Measurements from ENCODE around the gene AAR2.

AAR2 gene

DNA sequence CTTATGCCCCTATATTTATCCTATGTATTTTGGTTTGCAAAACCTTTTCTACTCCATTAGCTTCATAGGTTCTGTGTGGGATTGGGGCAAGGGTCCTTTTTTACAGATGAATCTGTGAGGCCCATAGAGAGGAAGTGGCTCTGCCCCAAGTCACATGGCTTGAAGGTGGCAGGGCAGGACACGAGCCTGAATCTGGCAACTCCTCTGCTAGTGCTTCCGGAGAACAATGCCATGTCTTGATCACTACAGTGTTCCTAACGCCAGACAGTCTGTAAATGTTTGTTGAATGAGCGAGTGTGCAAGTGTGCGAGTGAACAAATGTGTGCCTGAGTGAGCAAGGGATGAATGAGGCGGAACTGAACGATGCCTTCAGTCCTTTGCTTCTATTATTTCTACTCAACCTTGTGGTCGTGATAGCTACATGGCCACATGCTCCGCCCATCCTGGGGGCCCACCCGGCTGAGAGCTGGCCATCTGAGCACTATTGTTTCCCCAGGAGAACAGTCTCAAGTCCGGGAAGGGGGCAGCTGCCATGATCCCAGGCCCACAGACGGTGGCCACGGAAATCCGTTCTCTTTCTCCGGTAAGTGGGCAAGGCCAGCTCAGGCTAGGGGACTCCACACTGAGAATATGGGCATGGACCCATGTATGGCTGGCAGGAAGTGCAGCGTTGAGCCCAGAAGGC is 17.8 kb upstream of the AAR2 start:
- no peak for DNase-seq (ENCODE audit: low read depth, low spot score)

DNA sequence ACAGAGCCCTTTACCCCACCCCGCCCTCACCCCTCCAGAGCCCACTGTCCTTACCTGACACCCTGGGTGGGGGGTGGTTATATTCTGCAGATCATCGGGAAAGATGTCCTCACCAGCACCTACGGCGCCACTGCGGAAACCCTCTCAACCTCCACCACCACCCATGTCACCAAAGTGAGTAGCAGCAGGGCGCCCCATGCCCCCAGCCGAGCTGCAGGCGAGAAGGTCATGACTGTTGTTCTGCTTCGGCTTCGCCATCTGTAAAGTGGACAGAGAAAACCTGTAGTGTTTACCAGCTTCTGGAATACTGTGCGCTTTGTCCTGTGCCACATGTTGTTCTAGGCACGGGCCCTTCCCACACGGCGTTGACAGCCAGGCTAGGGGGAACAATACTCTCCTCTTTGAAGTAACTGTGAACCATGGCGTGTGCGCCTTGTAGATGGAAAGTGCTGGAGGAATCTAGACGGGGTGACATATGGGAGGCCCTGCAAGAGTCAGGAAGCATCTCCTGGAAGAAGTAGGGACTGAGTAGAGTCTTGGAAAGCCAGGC is 16.5 kb upstream of the AAR2 start:
- no peak for DNase-seq (ENCODE audit: low read depth, low spot score)

DNA sequence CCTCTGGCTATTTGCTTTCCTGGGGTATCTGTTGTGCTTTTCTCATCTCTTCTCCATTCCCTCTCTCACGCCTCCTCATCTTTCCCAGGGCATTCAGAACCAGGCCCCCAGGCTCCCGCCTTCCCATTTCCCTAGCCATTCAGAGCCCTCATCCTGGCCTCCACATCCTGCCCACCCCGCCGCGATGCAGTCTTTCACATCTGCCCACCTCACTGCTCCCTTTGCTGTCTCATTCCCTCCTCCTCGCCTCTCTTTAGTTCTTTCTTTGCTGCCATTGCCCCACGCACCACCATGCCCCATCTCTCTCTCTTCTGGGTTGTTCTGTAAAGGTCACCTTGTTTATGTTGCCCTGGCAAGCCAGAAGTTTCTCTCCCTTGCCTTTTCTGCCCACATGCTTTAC is 10.6 kb upstream of the AAR2 start:
- DNase-seq (ENCODE audit: low read depth, low spot score): no peak

DNA sequence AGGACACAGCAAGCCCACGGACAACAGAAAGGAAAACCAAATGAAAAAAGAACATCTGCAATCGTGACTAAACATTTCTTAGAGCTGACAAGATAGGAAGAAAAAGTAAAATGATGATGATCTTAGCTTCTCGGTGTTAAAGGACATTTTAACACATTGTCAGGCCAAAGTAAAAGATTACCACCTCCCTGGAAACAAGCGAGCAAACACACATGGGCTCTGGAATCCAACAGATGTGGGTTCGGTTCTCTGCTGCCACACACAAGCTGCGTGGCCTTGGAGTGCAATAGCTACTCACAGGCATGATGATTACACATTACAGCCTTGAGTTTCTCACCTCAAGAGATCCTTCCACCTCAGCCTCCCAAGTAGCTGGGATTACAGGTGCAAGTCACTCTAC is 7.5 kb upstream of the AAR2 start:
- no peak for DNase-seq (ENCODE audit: low read depth, low spot score)

DNA sequence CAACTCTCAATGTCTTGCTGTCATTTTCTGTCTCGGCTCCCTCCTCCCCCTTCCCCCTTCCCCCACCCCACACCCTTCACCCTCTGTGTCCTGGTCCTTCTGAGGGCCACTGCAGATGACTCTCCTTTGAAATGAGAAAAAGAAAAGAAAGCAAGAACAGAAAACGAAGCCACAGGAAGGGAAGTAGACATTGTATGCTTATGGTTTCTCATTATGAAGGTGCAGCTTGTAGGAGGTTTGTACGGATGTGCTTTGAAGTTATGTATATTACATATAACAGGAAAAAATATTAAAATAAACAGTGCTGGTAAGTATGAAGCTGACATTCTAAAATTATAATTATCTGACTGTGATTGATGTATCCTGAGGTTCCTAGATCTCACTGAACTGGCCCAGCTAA is 6.3 kb upstream of the AAR2 start:
- no peak for DNase-seq (ENCODE audit: low read depth, low spot score)

DNA sequence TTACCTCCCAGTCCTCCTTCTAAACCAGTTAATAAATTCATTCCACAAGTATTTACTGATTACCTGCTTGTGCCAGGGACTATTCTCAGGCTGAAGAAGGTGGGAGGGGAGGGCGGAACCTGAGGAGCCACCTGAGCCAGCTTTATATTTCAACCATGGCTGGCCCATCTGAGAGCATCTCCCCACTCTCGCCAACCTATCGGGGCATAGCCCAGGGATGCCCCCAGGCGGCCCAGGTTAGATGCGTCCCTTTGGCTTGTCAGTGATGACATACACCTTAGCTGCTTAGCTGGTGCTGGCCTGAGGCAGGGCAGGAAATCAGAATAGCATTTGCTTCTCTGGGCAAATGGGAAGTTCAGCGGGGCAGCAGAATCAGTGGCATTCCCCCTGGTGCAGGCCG is 4.9 kb upstream of the AAR2 start:
- no peak for DNase-seq (ENCODE audit: low read depth, low spot score)

DNA sequence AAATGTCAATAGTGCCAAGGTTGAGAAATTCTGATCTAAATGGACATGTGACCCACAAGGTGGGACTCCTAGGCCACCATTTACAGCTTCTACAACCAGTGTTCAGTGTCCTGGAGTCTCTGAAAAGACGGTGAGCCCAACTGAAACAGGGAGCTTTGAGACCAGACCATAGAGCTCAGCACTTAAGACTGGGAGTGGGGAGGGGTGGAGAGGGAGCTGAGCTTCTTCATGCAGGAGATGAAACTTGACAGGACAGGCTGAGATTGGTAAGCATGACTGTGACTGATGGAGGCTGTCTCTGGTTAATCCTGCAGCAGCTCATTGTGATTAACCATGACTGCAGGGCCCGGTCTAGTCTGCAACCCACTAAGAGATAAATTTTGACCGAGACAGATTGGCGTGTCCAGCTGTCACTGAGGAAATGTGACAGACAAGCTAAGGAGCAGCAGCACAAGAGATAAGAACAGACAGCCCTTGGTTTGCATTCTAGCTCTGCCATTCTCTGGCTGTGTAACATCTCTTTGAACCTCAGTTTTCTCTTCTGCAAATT is 1.4 kb upstream of the AAR2 start:
- DNase-seq (ENCODE audit: low read depth, low spot score): no peak

DNA sequence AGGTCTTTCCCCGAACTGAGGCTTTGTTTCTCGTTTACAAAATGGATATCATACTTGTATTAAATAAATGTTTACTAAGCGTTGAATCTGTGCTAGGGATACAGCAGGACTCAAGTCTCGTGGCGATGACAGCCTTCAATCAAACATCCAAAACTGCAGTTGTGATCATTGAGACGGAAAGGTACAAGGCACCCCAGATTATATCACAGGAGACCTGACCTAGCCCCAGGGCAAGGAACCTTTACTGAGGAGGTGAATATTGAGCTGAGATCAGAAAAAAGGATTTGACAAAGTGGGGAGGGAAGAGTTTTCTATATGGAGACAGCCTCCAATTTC is 476 bp downstream of the AAR2 start:
- no peak for DNase-seq (ENCODE audit: low read depth, low spot score)

DNA sequence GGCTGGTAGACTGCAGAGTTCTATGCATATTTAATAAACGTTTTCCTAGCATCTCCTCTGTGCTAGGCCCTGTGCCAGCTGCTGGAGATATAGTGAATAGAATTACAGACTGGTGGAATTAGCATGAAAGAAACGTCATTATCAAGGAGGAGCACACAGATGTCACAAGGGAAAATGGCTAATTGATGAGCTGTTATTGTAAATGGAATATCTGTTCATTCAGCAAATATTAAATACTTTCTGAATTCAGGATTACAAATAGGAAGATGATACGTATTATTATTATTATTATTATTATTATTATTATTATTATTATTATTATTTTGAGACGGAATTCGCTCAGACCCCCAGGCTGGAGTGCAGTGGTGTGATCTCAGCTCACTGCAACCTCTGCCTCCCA is 1.2 kb downstream of the AAR2 start:
- no peak for DNase-seq (ENCODE audit: low read depth, low spot score)

DNA sequence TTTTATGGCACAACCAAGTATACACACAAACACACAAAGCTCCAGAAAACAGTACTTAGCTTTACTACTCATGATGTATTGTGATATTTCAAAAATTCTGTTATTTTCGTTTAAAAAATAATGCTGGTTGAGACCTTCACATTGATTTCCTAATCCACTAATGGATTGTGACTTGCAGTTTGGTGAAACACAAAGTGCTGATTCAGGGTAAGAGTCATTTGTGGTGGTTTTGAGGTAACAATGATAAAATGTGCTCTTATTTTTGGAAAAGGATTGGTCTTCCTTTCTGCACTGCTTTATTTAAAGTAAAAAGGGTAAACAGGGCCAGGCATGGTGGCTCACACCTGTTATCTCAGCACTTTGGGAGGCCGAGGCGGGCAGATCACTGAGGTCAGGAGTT is 1.9 kb downstream of the AAR2 start:
- DNase-seq (ENCODE audit: low read depth, low spot score): no peak

DNA sequence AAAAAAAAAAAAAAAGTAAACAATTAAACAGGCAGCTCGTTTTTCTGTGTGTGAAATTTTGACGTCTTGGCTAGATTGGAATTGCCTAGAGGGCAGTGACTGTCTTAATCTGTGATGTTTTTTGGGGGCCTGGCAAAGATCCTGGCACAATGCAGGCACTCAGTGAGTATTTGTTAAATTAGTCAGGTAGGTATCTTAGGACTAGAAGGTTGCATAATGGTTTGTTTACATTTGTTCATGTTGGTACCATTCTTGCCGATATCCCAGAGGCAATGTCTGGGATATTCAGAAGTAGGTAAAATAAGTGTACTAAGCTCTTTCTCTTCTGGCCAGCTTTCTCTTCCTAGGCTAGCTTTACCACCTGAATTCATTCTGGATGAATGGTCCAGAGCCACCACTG is 2.5 kb downstream of the AAR2 start:
- DNase-seq (ENCODE audit: low read depth, low spot score): no peak

DNA sequence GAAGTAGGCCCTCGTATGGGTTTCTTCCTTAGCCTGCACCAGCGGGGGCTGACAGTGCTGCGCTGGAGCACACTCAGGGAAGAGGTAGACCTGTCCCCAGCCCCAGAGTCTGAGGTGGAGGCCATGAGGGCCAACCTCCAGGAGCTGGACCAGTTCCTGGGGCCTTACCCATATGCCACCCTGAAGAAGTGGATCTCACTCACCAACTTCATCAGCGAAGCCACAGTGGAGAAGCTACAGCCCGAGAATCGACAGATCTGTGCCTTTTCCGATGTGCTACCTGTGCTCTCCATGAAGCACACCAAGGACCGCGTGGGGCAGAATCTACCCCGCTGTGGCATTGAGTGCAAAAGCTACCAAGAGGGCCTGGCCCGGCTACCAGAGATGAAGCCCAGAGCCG is 3.8 kb downstream of the AAR2 start:
- no peak for DNase-seq (ENCODE audit: low read depth, low spot score)

DNA sequence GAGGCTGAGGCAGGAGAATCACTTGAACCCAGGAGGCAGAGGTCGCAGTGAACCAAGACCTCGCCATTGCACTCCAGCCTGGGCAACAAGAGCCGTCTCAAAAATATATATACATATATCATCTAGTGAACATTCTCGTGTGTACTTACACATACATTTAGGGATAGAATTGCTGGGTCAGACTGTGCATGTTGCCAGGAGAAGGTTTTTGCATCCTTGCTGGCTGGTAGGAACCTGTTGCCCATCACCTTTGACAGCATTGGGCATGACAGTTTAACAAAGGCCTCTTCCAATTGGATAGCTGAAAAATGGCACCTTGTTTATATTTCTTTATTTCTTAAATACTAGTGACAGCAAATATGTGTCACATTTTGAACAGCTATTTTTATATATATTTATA is 5.4 kb downstream of the AAR2 start:
- no peak for DNase-seq (ENCODE audit: low read depth, low spot score)

DNA sequence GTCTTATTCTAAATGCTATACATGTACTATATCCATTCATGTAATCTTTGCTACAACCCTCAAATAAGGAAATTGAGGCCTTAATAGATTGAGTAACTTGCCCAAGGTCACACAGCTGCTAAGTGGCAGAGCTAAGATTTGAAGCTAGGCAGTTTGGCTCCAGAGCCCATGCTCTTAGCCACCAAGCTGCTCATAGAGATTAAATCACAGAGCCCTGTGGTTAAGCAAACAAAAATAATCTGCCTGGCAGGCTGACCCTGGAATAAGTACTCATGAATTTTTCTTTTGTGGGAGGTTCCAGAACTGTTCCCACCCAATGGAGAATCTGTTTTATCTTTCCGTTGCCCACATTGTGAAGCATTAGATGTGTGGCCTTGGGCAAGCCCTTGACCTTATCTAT is 7.4 kb downstream of the AAR2 start:
- no peak for DNase-seq (ENCODE audit: low read depth, low spot score)

DNA sequence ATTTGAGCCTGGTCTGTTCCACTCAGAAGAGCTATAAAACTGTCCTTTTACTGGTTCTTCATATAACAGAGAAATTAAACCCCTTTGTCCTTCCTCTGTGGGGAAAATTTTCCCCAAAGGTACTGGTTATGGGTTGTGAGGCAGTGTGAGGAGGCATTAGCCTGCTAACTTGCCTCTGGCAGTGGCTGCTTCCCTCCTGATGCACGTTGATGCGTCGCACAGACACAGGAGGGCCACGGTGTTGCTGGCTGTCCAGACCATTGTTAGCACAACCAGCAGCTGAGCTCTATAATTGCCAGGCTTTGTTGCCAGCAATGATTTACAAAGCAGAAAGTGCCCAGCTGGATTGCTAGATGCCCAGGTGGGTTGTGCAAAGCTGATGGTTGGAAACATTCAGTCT is 10.1 kb downstream of the AAR2 start:
- no peak for DNase-seq (ENCODE audit: low read depth, low spot score)

DNA sequence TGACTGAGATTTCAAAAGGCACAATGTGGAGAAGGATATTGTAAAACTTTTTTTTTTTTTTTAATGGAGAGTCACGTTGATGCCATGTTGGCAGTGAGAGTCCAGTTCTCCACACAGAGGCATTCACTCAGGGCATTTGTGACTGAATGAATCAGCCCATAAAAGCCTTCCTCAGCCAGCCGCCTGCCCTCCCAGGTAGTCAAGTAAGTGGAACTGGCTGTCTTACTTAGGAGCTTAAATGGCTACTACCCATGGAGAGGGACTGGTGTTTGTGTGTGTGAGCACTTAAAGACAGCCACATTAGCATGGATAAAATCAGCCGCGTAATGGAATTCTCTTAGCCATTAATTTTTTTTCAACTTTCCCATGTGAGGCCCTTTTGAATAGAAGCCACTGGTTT is 12.6 kb downstream of the AAR2 start:
- no peak for DNase-seq (ENCODE audit: low read depth, low spot score)

DNA sequence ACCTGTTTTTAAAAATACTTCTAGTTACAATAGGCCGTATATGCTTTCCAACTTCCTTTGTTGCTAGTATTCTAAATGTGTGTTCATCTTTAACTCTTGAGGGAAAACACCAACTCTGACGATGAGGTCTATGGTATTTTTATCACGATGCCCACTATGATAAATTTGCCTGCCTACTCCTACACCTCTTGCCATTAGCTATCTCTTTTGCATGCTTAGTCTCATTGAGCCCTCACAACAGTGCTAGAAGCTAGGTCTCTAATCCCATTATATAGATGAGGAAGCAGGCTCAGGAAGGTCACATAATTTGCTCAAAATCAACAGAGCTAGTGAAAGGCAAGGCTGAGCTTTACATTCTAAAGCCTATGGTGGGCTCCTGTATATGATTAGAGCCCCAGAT is 13.2 kb downstream of the AAR2 start:
- DNase-seq (ENCODE audit: low read depth, low spot score): no peak

DNA sequence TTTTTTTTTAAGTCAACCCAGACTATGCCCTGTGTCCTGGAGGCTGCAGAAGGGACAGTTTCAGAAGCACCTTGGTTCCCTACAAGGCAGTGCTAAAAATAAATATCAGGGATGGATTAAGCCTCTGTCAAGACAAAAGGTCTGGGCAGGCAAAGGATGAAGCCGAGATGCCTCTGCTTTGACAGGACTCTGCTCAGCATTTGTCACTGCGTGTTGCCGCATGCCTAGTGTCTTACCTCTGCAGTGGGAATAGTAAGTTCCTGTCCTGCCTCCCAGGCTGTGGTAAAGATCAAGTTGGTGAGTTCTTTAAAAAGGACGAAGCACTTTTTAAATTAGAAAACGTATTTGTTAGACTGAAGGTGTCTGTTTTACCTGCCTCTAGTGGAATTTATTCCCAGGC is 15.1 kb downstream of the AAR2 start:
- no peak for DNase-seq (ENCODE audit: low read depth, low spot score)

DNA sequence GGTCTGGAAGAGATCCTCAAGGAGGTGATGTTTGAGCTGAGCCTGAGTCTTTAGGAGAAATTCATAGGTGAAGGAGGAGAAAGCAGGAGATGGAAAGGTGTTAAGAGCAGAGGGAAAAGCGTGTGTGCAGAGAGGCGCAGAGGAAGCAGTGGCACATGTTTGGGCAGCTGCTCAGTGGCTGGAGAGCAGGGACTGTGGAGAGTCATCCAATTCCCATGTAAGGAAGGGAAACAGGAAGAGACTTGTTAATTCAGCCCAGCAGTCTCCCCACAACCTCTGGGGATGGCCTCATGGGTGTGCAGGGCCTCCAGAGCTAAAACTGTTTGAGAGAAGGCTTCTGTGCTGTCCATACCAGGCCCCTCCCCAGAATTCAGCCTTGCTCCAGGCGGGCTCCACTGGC is 16.2 kb downstream of the AAR2 start:
- no peak for DNase-seq (ENCODE audit: low read depth, low spot score)

DNA sequence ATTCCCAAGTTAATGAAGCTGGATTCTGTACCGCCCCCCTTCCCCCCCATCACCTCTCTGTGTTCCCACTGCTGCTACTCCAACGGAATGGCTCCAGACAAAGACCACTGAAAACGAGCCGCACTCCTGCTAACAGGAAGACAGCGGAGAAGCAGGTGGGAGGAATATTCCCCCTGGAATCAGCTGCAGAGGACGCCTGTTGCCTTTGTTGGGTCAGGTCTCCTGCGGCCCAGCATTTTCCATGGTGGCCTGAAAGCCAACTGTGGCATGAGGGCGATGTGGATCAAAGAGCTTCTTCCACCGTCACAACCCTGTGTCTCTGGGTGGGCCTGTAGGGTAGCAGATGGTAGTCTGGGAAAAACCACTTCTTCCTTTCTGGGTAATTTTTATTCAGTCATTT is 16.8 kb downstream of the AAR2 start:
- DNase-seq (ENCODE audit: low read depth, low spot score): no peak

DNA sequence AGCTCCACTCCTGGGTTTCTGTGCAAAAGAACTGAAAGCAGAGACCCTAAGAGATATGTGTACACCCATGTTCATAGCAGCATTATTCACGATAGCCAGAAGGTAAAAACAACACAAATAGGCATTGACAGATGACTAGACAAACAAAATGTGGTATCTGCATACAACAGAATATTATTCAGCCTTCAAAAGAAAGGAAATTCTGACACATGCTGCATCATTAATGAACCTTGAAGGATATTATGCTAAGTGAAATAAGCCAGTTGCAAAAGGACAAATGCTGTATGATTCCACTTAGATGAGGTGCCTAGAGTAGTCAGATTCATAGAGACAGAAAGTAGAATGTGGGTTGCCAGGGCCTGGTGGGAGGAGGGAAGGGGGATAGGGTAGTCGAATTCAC is 17.8 kb downstream of the AAR2 start:
- DNase-seq (ENCODE audit: low read depth, low spot score): no peak

DNA sequence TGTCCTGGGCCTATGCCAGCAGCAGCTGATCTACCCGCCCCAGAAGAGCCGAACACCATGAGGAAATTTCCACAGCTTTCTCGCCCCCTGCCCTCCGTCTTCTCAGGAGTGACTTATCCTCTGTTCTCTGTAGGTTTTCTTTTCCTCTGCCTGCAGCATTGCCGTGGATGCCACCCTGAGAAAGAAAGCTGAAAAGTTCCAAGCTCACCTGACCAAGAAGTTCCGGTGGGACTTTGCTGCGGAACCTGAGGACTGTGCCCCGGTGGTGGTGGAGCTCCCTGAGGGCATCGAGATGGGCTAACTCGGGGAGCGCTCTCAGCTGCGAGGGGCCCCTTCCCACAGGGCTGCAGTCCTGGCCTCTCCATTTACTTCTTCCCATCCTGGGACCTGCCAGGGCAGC is 19.2 kb downstream of the AAR2 start:
- DNase-seq (ENCODE audit: low read depth, low spot score): no peak

DNA sequence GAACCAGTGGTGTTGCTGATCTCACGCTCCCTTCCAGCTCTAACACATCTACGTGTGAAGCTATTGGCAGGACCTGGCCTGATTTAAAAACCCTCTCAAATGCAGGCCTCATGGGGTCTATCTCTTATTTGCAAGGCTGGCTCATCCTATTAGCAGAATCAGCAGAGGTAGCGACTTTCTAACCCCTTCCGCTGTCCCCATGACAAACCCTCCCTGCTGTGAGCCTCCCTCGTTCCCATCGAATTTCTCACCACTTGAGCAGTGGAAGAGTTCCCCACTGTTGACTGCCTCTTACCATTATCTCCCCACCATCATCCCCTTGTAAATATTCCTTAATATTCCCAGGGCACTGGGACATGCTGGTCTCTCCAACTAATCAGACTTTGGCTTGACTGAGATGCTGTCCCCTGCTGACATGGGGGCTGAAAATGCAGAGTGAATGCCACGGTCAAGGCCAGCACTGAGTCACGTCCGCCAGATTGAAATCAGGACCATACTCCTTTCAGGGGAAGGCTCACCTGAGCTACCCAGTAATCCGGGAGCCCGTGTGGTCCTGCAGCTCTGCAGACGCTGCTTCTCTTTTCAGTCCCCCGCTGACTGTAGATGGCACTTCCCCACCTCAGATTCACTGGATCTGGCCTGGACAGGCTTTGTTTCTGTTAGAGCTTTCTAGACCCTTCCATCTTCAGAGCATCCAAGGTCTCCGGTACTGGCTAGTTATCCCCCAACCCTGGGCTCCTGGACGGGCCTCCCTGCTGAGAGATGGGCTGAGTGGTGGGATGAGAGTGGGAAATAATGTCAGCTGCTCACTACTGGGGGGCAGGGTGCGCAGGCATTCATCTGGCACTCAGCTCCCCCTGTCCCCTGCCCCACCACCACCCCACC is 23.1 kb downstream of the AAR2 start:
- no peak for DNase-seq (ENCODE audit: low read depth, low spot score)
